A673 (cell line): Measurements from ENCODE around the gene USP25. TPM values are rescaled to one million over a fixed set of nuclear protein-coding genes. Genes with fewer than 3 reads are reported as not detected.

Experiments used
- BruUV-seq: library from RNA; stranded (reverse); fragments of 400-500 nt; replicated peaks from 2 replicates; lab custom pipeline; 2021; lab: Mats Ljungman, UMichigan
- CTCF ChIA-PET: fragments of 300-600 bp; sonication (Branson Sonifier 250); formaldehyde crosslinking; loops from one replicate; lab custom pipeline; 2022; ENCODE audit warnings: antibody characterized with exemption; lab: Charles Lee
- POLR2A ChIA-PET: fragments of 300-600 bp; sonication (Branson Sonifier 250); formaldehyde crosslinking; loops from one replicate; lab custom pipeline; 2022; ENCODE audit warnings: antibody characterized with exemption; ENCODE audit not compliant: low non-redundant PET; lab: Charles Lee
- DNase-seq: peaks from one replicate; pipeline ENCODE4 v3.0.0-alpha.2; 2015; ENCODE audit warnings: low spot score
- H3K27ac ChIP-seq: fragments of 200-600 bp; sonication (generic); 2 replicates; pipeline ENCODE4 v1.5.1; 2016; ENCODE audit warnings: mixed run types, low read depth, mild to moderate bottlenecking, mixed read lengths, antibody characterized with exemption, low read length; ENCODE audit not compliant: poor library complexity, severe bottlenecking
- H3K27me3 ChIP-seq: fragments of 200-600 bp; sonication (generic); replicated peaks from 2 replicates; pipeline ENCODE4 v1.6.1; 2017; ENCODE audit warnings: mixed run types, low read depth, mild to moderate bottlenecking, mixed read lengths, antibody characterized with exemption, low read length; ENCODE audit not compliant: insufficient read depth, poor library complexity
- H3K36me3 ChIP-seq: fragments of 200-600 bp; sonication (generic); 2 replicates; pipeline ENCODE4 v1.6.1; 2016; ENCODE audit warnings: mixed run types, mild to moderate bottlenecking, mixed read lengths, antibody characterized with exemption, low read length; ENCODE audit not compliant: insufficient read depth, poor library complexity, severe bottlenecking
- H3K4me1 ChIP-seq: fragments of 200-600 bp; sonication (generic); 2 replicates; pipeline ENCODE4 v1.6.1; 2017; ENCODE audit warnings: mixed run types, mild to moderate bottlenecking, mixed read lengths, antibody characterized with exemption, low read length; ENCODE audit not compliant: insufficient read depth, poor library complexity, severe bottlenecking
- H3K4me3 ChIP-seq: fragments of 200-600 bp; sonication (generic); 2 replicates; pipeline ENCODE4 v1.5.1; 2016; ENCODE audit warnings: low read depth, mixed run types, mild to moderate bottlenecking, mixed read lengths, low read length; ENCODE audit not compliant: poor library complexity, severe bottlenecking
- H3K9me3 ChIP-seq: fragments of 200-600 bp; sonication (generic); 2 replicates; pipeline ENCODE4 v1.6.1; 2016; ENCODE audit warnings: mixed run types, low read depth, mild to moderate bottlenecking, mixed read lengths, antibody characterized with exemption, low read length; ENCODE audit not compliant: poor library complexity, severe bottlenecking
- EZH2 ChIP-seq: fragments of 200-600 bp; sonication (generic); IDR thresholded peaks from 2 replicates; pipeline ENCODE4 v1.6.1; 2017; ENCODE audit warnings: borderline replicate concordance, low read depth, mild to moderate bottlenecking, mixed read lengths, antibody characterized with exemption, low read length; ENCODE audit not compliant: poor library complexity, severe bottlenecking
- intact Hi-C: fragments of 100-400 bp; cut with micrococcal nuclease; formaldehyde crosslinking; loops from one replicate; pipeline ENCODE4 v1.10.0; 2022; ENCODE audit not compliant: unreplicated experiment
- total RNA-seq: library from RNA; stranded (reverse); gene quantifications from 2 replicates; pipeline ENCODE4 v1.2.3, GENCODE V29; 2021
- TF ChIP-seq, protein P1 (sequence below): fragments of 300-800, 200-600 bp; sonication (generic); conservative IDR thresholded peaks from 2 replicates; pipeline ENCODE4 v1.5.1; 2017; ENCODE audit warnings: low read depth, mild to moderate bottlenecking, antibody characterized with exemption, low read length, moderate library complexity, mixed read lengths

The USP25 gene
- total RNA-seq, 1 experiment from 2014 or later = 27.5 TPM

DNA sequence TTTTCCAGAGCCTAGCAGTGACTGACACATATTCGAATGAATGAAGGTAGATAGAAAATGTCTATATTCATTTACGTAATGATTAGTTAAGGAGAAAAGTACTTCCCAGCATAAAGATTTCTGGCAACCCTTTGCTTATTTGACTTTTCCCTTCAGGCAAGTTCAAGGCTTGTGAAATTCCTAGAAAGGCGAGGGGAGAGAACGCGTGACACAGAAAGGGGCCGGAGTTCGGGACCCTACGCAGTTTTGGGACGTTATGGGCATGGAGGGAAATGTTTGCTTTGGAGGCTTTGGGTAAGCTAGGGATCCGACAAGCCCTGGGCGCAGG lies 472 bp upstream of the USP25 start:
- DNase-seq = no peak
- ChIA-PET CTCF (no interaction called here), POLR2A (no interaction called here)
- H3K4me3 ChIP-seq = peak overlapping the region; percentile 79
- H3K27ac ChIP-seq = no peak overlapping the region
- H3K4me1 ChIP-seq = peaks cover 14% of the 10 kb centered on the region
- intact Hi-C loops = no loop called here
- H3K9me3 ChIP-seq = no peaks in the 10 kb centered on the region
- BruUV-seq = no TSS peak
- no peaks in the 10 kb centered on the region for H3K27me3 ChIP-seq
- no peak for TF ChIP-seq EZH2
- H3K36me3 ChIP-seq = no peaks in the 10 kb centered on the region

DNA sequence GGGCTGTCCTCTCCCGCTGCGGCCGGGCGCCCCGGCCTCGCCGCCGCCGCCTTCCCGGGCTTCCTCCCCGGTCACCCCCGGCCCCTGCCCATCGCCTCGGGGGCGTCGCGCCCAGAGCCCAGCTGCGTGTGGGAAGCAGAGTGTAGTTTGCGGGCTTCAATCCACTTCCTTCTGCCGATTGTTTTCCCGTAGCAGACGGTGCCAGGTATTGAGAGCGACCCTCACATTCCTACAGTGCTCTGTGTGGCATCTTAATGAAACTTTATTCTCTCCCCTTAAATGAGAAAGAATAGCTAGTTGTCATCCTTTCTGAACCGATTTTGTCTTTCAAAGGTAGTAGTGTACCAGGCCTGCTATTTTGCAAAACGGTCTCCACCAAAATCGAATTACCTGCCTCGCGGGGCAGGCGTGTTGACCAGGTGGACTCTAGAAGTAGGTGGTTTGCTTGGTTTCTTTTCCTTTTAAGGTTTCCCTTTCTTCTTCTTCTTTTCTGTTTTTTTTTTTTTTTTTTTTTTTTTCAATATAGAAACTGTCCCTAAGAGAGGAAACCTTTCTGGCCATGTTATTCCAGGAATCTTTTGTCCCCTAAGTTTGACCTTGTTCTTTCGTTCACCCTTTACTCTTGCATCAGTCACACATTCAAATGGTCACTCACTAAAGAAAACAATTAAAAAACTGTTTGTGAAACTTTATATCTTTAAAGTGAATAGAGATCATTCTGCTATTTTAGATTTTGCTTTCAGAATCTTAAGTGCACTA lies 881 bp downstream of the USP25 start:
- no peaks in the 10 kb centered on the region for H3K36me3 ChIP-seq
- ChIA-PET POLR2A (no interaction called here), CTCF (interaction anchor here (0.7 kb wide), 1 partner anchor 18 kb away, joined by 6 read pairs; no protein-coding TSS in a partner anchor)
- intact Hi-C loops = no loop called here
- peak overlapping the region; percentile 79 for H3K27ac ChIP-seq
- peaks cover 20% of the 10 kb centered on the region for H3K4me1 ChIP-seq
- H3K9me3 ChIP-seq = no peaks in the 10 kb centered on the region
- no peak for TF ChIP-seq EZH2
- TF ChIP-seq, protein P1, sequence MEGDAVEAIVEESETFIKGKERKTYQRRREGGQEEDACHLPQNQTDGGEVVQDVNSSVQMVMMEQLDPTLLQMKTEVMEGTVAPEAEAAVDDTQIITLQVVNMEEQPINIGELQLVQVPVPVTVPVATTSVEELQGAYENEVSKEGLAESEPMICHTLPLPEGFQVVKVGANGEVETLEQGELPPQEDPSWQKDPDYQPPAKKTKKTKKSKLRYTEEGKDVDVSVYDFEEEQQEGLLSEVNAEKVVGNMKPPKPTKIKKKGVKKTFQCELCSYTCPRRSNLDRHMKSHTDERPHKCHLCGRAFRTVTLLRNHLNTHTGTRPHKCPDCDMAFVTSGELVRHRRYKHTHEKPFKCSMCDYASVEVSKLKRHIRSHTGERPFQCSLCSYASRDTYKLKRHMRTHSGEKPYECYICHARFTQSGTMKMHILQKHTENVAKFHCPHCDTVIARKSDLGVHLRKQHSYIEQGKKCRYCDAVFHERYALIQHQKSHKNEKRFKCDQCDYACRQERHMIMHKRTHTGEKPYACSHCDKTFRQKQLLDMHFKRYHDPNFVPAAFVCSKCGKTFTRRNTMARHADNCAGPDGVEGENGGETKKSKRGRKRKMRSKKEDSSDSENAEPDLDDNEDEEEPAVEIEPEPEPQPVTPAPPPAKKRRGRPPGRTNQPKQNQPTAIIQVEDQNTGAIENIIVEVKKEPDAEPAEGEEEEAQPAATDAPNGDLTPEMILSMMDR = no peak
- no peaks in the 10 kb centered on the region for H3K27me3 ChIP-seq
- peak overlapping the region; percentile 79 for H3K4me3 ChIP-seq
- no peak for DNase-seq
- BruUV-seq = no TSS peak

DNA sequence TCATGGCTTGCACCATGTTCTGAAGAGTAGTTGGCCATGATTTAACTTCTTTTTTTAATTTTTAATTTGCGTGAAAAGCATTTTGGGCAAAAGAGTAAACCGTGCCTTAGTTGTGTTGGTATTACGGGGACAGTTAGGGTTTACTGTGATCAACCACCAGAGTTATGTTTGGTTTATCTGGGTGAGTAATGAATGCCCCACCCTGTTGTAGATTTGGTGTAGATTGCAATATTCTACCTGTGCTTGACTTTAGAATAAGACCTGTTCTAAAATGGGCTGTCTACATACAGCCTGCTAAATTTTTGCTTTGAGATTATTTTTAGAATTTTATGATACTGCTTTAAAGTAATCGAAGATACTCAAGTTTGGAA lies 1.4 kb downstream of the USP25 start:
- no peaks in the 10 kb centered on the region for H3K36me3 ChIP-seq
- POLR2A ChIA-PET = no interaction called here
- TF ChIP-seq, protein P1 = no peak
- no peak for TF ChIP-seq EZH2
- intact Hi-C loops = no loop called here
- peak overlapping the region; percentile 79 for H3K4me3 ChIP-seq
- peaks cover 23% of the 10 kb centered on the region for H3K4me1 ChIP-seq
- DNase-seq = no peak
- no peaks in the 10 kb centered on the region for H3K9me3 ChIP-seq
- no peaks in the 10 kb centered on the region for H3K27me3 ChIP-seq
- CTCF ChIA-PET = no interaction called here
- peak overlapping the region; percentile 79 for H3K27ac ChIP-seq
- TSS peak; percentile 52 for BruUV-seq
